OCI-LY1 (cell line): ENCODE measurements around the gene STAC2.

Experiments
- EZH2 ChIP-seq: fragments of 200-600 bp; sonication (generic), shearing (Covaris generic); IDR thresholded peaks from 2 replicates; pipeline ENCODE4 v1.8.0; 2017; ENCODE audit warnings: borderline replicate concordance, mixed run types, mild to moderate bottlenecking, antibody characterized with exemption, low read length, moderate library complexity, mixed read lengths
- TF ChIP-seq, protein P1 (sequence below): fragments of 200-600 bp; sonication (generic), shearing (Covaris generic); IDR thresholded peaks from 2 replicates; pipeline ENCODE4 v1.5.1; 2017; ENCODE audit warnings: mild to moderate bottlenecking, antibody characterized with exemption, low read length, moderate library complexity, mixed read lengths

DNA sequence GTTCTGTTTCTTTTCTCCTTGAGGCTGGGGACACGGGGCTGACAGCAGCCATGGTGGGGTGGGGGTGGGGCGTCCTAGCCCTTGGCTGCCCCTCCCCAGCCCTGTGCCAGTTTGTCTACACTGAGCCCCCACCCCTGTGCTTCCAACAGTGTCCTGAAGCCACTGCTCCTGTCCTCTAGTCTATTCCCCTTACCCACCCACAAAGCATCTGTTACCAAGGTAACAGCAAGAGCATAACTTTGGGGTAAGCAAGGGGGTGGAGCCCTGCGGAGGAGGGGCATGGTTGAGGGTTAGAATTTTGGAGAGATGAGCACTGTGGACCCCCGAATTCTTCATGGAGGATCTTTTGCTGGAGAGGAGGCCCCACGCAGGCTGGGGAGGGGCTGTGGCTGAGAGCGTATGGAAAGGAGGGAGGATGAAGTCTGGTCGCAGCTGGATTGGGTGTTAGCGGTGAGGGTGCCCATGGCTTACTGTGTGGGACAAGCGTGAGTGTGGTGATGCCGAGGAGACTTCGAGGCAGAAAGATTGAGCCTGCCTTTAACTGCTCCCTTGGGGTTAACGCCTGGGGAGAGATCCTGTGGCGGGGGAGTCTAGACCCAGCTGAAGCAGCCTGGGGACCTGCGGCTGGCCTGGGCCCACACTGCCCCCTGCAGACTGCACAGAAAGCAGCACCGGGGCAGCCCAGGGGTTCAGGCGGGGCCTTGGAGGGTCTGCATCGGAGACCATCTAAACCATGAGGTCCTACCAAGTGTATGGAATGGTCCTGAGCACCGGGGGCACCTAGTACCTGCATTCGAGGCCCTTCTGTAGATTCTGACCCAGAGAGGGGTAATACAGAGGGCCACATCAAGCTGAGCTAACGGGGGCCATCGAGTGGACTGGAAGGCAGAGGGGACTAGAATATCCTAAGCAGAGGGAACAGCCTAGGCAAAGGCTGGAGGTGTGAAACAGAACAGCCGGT lies 6.1 kb upstream of the STAC2 start:
- TF ChIP-seq EZH2 = no peak
- TF ChIP-seq, protein P1, sequence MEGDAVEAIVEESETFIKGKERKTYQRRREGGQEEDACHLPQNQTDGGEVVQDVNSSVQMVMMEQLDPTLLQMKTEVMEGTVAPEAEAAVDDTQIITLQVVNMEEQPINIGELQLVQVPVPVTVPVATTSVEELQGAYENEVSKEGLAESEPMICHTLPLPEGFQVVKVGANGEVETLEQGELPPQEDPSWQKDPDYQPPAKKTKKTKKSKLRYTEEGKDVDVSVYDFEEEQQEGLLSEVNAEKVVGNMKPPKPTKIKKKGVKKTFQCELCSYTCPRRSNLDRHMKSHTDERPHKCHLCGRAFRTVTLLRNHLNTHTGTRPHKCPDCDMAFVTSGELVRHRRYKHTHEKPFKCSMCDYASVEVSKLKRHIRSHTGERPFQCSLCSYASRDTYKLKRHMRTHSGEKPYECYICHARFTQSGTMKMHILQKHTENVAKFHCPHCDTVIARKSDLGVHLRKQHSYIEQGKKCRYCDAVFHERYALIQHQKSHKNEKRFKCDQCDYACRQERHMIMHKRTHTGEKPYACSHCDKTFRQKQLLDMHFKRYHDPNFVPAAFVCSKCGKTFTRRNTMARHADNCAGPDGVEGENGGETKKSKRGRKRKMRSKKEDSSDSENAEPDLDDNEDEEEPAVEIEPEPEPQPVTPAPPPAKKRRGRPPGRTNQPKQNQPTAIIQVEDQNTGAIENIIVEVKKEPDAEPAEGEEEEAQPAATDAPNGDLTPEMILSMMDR = peak; percentile 97
